ENCODE results near the gene STK11IP.
"Not testable (repeated sequence)": the region's sequence is repeated elsewhere in the genome, so short reads cannot be mapped to it uniquely, and the experiment has no call there.

The STK11IP gene

DNA sequence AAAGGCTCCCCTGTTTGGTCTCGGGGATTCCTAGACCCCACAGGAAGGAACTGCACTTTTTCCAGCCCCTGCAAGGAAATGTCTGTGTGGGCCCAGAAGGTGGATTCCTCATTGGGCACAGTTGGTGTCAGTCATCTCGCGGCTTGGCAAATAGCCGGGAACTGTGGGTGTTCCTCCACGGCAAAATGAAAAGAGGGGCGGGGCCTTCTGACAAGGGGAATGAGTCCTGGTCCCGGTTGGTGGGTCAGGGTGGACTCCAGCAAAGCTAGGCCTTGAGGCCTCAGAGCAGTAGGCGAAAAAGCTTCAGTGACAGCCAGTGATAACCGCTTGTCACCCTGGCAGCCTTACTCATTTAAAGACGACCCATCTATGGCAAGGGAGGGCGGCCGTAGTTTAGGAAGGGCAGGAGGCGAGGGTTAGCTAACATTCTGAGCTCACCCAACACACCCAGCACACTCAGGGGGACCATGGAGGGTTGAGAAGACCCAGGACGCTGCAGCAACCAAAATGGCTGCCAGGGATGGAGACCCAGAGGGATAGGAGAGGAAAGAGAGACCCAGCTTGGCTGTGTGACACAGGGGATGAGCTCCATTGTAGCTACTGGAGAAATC lies 46.2 kb downstream of the STK11IP start:
- DNase-seq: no peak
- TF ChIP-seq GATA1 (IDR thresholded peaks at IDR 0.05; ENCODE audit: low read depth, low read length) (no peak), POLR2A (IDR thresholded peaks at IDR 0.05; ENCODE audit: low read length) (no peak)

DNA sequence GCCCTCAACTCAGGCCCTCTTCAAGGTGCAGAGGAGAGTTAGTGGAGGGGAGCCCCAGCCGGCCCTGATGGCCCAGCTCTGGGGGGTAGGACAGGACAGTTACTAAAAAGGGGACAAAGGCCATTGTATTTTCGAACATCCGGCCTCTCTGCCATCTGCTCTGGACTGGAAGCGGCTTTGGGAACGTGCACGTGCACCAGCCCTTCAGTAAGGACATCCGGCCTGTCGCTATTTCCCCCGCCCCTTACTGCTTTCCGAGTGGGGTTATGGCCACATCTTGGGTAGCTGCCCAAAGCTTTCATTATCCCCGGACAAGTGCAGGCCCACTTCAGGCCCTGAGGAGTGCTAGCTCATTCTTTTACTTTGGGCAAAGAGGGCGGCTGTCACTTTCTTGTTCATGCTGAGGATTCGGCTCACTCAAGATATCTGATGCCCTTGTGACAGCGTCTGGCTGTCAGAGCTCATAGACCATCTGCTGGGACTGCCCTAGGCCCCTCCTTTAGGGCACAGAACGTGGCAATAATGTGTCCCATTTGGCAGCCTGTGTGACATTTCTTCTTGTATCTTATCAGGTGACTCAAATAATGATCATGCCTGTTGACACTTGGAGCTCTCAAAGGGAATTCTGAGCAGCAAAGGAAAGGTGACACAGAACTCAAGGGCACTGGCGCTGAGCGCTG lies 47.3 kb downstream of the STK11IP start:
- DNase-seq: no peak
- TF ChIP-seq GATA1 (IDR thresholded peaks at IDR 0.05; ENCODE audit: low read depth, low read length) (no peak), POLR2A (IDR thresholded peaks at IDR 0.05; ENCODE audit: low read length) (no peak)

DNA sequence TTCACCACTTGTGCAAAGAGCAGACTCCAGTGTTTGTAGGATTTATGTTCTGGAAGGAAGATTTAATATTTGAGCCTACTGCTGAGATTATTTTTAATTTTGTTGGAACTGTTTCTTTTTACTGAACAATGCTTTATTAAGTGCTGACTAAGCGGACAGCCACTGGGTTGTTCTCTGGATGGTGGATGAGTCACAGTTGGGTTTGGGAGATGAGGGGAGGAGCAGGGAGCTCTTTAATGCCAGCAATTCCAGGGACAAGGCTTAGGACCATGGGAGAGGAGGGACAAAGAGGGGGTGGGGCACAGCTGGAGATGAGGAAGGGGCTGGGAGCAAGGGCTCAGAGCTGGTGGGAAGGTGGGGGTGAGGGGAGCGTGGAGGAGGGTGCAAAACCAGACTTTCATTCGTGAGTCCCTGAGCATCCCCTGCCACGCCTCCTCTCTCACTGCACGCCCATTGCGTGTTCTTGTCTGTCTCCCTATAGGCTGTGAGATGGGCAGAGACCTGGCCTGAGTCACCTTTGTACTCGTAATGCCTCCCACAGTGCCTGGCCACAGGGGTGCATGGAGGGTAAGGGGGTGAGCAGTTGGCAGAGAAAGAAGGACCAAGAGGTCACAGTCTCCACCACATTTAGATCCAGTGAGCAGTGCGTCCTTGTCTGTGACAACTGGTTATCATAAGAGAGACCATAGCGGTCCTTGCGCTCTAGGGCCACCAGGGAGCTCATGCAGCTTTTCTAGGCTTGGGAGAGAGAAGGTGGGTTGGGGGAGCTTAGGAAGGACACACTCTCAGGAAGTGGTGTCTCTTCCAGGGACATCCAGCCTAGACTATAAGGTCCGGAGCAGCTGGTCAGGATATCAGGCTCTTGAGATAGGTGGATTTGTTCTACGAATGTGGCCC lies 48.2 kb downstream of the STK11IP start:
- TF ChIP-seq POLR2A (IDR thresholded peaks at IDR 0.05; ENCODE audit: low read length): no peak
- TF ChIP-seq GATA1 (IDR thresholded peaks at IDR 0.05; ENCODE audit: low read depth, low read length): no peak
- no peak for DNase-seq

DNA sequence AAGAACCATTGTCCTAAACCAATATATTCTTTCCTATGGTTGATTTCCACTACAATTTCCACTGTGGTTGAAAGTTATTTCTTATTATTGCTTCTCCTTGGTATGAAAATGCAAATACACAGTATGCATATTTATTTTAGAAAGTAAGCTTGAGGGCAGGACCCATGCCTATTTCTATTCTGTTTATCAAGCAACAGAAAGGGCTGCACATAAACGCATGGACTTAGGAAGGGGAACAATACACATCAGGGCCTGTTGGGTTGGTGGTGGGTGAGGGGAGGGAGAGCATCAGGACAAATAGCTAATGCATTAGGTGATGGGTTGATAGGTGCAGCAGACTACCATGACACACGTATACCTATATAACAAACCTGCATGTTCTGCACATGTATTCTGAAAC lies 50.5 kb downstream of the STK11IP start:
- no peak for TF ChIP-seq GATA1 (IDR thresholded peaks at IDR 0.05; ENCODE audit: low read depth, low read length)
- no peak for TF ChIP-seq POLR2A (IDR thresholded peaks at IDR 0.05; ENCODE audit: low read length)
- DNase-seq: no peak

DNA sequence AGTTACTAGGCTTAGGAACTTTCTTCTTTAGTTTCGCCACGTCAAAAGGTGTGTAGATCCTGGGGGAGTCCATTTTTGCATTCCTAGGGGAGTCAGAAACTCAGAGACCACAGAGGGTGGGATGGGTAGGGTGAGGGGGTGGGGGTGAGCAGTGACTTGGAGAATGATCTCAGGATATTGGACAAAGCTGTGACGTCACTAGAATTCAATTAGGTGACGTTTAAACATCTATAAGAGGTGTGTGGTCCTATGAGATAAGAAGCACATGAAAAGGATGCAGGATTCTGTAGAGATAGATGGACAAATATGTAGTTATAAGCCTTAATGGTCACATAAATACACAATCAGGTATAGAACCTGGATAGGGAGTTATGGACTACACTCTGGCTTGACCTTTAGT lies 51.3 kb downstream of the STK11IP start:
- no peak for DNase-seq
- TF ChIP-seq GATA1 (IDR thresholded peaks at IDR 0.05; ENCODE audit: low read depth, low read length): no peak
- no peak for TF ChIP-seq POLR2A (IDR thresholded peaks at IDR 0.05; ENCODE audit: low read length)

DNA sequence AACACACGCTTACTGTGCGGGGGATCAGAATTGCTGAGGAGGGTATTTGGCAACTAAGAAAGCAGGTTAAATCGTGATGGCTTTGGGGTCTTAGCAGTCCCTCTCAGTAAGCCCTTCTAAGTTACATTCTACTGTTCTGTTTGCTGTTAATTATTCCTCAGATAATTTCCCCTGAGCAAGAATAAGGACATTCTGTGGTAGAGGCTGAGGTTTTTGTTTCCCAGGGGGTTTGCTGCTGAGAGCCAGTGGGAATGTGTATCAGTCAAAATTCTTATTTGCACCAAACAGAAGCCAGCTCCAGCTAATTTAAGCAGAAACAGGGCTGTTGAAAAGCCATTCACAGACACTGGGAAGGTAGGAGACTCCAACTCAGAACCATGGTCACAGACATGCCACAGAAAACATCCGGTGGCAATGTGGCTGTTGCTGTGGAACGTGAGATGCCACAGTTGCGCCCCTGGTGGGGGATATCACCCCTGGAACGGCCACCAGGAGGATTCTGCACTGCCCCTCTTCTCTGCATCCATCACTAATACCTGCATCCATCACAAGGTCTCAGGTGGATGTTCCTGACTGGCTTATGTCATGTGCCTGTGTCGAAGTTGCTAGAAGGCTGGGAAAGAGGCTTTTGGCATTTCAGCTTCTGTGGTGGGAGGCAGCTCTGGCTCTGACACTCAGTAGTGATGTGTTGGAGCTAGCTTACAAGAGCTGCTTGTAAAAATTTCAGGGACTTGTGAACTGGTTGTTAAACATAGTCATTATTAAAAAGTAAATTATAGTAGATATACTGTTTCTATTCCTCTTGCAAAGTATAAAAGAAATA lies 53.0 kb downstream of the STK11IP start:
- TF ChIP-seq GATA1 (IDR thresholded peaks at IDR 0.05; ENCODE audit: low read depth, low read length) (no peak), POLR2A (IDR thresholded peaks at IDR 0.05; ENCODE audit: low read length) (no peak)
- no peak for DNase-seq

DNA sequence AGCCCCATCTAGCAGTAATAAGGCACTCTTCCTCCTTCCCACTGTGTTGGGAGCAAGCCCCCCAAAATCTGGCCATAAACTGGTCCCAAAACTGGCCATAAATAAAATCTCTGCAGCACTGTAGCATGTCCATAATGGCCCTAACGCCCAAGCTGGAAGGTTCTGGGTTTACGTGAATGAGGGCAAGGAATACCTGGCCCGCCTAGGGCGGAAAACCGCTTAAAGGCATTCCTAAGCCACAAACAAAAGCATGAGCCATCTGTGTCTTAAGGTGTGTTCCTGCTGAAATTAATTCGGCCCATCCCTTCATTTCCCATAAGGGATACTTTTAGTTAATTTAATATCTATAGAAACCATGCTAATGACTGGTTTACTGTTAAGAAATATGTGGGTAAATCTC lies 54.0 kb downstream of the STK11IP start:
- DNase-seq: not testable (repeated sequence)

DNA sequence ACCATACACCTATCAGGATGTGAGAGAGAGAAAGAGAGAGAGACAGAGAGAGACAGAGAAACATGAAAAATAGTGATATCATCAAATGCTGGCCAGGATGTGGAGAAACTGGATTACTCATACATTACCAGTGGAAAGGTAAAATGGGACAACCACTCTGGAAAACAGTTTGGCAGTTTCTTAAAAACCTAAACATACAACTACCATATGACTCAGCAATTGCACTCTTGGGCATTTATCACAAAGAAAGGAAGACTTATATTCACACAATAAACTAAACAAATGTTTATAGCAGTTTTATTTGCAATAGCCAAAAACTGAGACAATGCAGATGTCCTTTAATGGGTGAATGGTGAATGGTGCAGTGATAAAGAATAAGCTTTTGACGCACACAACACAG lies 58.9 kb downstream of the STK11IP start:
- no peak for DNase-seq
- TF ChIP-seq POLR2A (IDR thresholded peaks at IDR 0.05; ENCODE audit: low read length): no peak
- no peak for TF ChIP-seq GATA1 (IDR thresholded peaks at IDR 0.05; ENCODE audit: low read depth, low read length)

DNA sequence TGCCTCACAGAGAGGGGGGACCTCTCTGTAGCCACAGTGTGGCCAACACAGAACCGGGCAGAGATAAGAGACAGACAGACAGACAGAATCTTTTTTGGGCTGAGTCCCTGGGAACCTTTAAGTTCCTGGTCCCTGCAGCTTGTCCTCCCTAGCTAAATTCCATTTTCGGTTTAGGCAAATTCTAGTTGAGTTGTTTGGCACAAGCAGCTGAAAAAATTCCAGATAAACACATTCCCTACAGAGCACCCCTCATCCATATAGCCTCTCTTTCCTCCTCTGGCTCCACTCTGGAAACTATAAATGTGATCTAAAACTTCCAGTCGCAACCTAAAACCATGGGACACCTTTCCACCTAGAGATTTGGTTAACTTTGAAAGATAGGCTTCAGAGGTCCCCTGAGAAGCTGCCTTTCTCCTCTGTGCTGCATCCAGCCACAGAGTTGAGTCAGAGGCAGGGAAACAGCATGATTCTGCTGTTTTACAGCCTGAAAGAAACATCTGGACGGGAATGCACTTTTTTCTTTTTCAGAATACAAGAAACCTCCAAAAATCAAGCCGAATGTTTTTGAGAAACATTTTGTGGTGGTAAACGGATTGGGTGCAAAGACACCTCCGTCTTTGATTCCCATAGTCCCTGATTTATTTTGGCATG lies 60.7 kb downstream of the STK11IP start:
- DNase-seq: no peak
- TF ChIP-seq GATA1 (IDR thresholded peaks at IDR 0.05; ENCODE audit: low read depth, low read length) (no peak), POLR2A (IDR thresholded peaks at IDR 0.05; ENCODE audit: low read length) (no peak)

DNA sequence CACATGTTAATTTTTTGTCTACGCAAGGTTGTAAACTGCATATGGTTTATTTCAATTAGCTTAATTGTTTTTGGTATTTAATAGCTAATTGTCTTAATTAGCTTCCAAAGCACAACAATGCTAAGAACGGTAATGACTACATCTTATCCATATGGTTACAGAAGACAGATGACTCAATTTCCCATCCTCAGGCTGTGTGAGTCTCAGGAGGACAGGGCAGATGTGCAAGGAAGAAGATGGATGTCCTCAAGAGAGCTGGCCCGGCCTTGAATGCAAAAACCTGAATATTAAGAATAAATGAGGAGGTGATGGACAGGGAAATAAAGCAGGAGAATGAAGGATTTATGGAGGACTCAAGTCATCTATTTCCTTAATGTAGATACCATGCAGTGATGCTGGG lies 61.2 kb downstream of the STK11IP start:
- TF ChIP-seq POLR2A (IDR thresholded peaks at IDR 0.05; ENCODE audit: low read length) (no peak), GATA1 (IDR thresholded peaks at IDR 0.05; ENCODE audit: low read depth, low read length) (no peak)
- DNase-seq: no peak

DNA sequence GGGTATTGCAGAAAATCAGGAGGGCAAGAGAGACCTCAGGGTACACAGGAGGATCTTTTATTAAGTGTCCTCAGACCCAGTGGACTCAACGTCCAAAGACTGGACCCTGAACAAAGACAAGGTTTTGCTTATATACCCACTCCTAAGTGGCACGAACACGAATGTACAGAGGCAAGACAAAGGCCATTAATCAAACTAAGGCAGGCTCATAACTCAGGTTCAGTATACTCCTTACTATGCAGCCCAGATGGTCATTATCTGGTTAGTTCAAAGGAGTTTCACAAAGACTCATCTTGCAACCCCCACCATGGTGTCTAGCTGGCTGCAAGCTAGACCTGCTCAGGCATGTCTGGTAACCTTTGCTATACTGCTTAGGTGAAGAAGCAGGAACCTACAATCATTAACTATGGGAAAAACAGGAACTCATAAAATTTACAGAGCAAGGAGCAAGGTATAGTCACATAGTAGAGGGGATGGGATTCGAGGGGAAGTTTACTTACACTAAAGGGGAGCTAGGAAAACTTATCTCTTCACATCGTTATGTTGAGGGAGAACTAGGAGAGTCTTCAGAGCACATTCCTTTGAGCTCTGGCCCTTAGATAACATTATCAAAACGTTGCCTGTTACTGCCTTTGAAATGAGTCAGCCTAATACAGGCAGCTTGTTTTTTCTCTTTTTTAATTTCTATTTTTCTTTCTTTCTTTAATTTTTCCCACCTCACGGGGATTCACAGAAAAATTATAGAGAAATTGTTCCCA lies 63.7 kb downstream of the STK11IP start:
- peak; percentile 23 to 30 for DNase-seq

DNA sequence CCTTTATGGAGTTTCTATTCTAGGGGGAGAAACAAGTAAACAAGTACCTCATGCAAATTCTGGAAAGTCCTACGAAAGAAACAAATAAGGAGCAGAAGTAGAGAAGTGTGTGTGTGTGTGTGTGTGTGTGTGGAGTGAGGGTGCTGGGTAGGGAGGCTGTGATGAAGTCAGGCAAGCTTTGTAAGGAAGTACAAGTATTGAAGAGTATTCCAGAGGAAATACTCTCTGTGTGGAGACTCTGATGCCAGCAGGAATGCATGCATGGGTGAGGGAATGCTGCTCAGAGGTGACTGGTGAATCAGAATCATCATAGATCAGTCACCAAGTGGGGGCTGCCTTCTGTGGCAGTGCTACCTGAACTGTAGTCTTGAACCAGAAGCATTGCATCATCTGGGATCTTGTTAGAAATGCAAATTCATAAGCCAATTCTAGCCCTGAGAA lies 64.3 kb downstream of the STK11IP start:
- TF ChIP-seq POLR2A (IDR thresholded peaks at IDR 0.05; ENCODE audit: low read length) (no peak), GATA1 (IDR thresholded peaks at IDR 0.05; ENCODE audit: low read depth, low read length) (no peak)
- no peak for DNase-seq

More for the DNA sequence above, 63.7 kb downstream of the STK11IP start:
- TF ChIP-seq POLR2A (IDR thresholded peaks at IDR 0.05; ENCODE audit: low read length) (no peak), GATA1 (IDR thresholded peaks at IDR 0.05; ENCODE audit: low read depth, low read length) (no peak)

DNA sequence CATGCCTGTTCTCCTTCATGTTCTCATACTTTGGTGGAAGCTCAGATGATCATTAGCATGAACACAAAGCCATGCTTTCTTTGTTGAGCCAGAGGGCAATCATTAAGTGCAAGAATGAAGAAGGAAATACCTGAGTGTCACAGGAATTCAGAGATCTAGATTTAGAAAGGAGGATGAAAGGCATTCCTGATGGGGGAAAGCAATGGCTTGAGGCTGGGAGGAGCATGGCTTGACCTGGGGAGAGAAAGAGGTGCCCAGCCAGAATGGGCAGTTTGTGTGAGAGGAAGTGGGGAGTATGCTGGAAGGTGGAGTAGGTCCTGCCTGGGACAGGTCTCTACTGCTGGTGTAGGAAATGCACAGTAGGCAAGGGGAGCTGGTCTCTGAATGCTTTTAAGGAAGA lies 64.9 kb downstream of the STK11IP start:
- no peak for TF ChIP-seq GATA1 (IDR thresholded peaks at IDR 0.05; ENCODE audit: low read depth, low read length)
- TF ChIP-seq POLR2A (IDR thresholded peaks at IDR 0.05; ENCODE audit: low read length): no peak
- no peak for DNase-seq

Measured in erythroblast (primary cell).